GM13976 (cell line): ENCODE measurements around the gene NPFFR2.

Experiments used
- DNase-seq: peaks from one replicate; pipeline ENCODE4 v3.0.0; 2012; ENCODE audit warnings: low spot score
- in situ Hi-C: fragments of 300-500 bp; cut with MboI; formaldehyde crosslinking; loops from one replicate; pipeline ENCODE4 v1.12.0; 2022; ENCODE audit warnings: low sequenced_read_pairs, mixed read lengths, inconsistent platforms; ENCODE audit not compliant: unreplicated experiment
- TF ChIP-seq, protein P1 (sequence below): IDR thresholded peaks from 2 replicates; pipeline ENCODE4 v1.5.1; 2012; ENCODE audit warnings: borderline replicate concordance, mild to moderate bottlenecking; ENCODE audit not compliant: insufficient read depth; ENCODE audit errors: extremely low read depth, missing control alignments, control extremely low read depth

NPFFR2 gene

DNA sequence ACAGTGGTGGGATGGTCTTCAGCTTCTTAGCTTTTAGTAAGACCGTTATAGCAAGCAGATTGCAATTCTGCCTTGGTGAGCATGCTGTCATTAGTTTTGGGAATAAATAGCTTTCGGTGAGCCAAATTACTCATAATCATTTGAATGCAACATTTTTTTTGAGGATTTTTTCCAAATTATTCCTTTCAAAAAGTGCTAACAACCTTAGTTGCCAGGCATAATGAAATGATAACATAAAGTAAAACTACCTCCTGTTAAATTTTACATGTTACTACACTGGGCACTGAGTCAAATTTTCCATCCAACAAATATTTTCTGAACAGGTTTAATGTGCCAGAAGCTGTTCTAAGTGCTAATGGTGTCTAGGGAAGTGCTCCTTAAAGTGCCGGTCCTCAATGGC is 15.8 kb upstream of the NPFFR2 start:
- TF ChIP-seq, protein P1, sequence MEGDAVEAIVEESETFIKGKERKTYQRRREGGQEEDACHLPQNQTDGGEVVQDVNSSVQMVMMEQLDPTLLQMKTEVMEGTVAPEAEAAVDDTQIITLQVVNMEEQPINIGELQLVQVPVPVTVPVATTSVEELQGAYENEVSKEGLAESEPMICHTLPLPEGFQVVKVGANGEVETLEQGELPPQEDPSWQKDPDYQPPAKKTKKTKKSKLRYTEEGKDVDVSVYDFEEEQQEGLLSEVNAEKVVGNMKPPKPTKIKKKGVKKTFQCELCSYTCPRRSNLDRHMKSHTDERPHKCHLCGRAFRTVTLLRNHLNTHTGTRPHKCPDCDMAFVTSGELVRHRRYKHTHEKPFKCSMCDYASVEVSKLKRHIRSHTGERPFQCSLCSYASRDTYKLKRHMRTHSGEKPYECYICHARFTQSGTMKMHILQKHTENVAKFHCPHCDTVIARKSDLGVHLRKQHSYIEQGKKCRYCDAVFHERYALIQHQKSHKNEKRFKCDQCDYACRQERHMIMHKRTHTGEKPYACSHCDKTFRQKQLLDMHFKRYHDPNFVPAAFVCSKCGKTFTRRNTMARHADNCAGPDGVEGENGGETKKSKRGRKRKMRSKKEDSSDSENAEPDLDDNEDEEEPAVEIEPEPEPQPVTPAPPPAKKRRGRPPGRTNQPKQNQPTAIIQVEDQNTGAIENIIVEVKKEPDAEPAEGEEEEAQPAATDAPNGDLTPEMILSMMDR: no peak
- in situ Hi-C loops: no loop called here
- DNase-seq: no peak

DNA sequence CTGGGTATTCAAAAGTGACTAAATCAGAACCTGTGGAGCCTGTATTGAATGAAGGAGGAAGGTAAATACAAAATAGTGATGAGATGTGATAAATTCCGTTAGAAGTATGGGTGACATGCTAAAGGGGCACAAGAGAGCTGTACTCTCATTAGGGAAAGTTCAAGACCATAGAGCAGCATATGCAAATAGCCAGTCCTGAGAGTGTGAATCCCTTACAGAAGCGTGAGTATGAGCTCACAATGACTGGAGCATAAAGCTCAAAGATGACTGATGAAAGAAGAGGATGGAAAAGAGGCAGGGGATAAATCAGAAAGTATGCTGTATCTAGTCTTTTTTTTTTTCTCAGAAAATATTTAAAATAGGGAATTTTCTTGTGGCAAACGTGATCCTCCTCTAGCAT is 12.1 kb upstream of the NPFFR2 start:
- in situ Hi-C loops: no loop called here
- TF ChIP-seq, protein P1: no peak
- DNase-seq: no peak

GRCh38 chr4:72022553-72022952 is 9.2 kb upstream of the NPFFR2 start:
- no peak for DNase-seq
- in situ Hi-C loops: no loop called here
- TF ChIP-seq, protein P1: no peak

DNA sequence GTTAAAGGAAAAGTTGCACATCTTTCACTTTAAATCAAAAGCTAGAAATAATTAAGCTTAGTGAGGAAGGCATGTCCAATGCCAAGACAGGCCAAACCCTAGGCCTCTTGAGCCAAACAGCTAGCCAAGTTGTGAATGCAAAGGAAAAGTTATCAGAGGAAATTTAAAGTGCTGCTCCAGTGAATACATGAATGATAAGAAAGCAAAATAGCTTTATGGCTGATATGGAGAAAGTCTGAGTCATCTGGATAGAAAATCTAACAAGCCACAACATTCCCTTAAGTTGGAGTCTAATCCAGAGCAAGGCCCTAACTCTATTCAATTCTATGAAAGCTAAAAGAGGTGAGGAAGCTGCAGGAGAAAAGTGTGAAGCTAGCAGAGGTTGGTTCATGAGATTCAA is 23.8 kb downstream of the NPFFR2 start:
- DNase-seq: no peak
- TF ChIP-seq, protein P1: no peak
- in situ Hi-C loops: no loop called here

DNA sequence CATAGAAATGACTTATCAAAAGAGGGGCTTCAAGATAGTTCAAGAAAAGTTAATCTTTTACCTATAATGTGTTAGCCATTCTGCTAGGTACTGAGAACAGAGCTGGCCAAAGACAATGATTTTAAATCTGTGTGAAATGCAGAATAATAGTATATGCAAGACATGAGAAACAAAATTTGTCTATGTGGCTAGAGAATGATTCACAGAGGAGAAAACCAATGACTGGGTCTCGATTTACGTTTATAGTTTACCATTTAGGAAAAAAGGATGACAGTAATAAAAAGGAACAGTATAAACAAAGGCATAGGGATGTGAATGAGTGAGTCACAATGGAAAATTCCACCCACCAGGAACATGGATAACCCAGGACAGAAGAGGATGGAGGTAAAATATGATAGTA is 31.9 kb downstream of the NPFFR2 start:
- in situ Hi-C loops: no loop called here
- TF ChIP-seq, protein P1: no peak
- DNase-seq: no peak

DNA sequence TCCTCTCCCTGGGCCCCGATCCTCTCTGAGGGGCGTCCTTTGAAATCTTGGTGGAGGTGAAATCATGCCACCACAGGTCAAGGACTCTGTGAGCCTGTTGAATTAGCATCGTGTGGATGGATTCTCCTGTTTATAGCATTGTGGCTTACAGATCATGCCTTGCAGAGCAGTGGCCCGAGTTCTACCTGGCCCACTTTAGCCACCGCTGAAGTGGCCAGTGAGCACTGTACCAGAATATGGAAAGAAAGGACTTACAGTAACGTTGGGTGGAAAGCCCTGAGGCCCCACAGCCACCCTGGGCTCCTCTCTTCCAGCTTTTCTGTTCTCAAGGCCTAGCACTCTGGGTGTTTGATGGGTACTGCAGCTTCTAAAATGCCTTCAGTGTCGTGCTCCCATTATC is 35.3 kb downstream of the NPFFR2 start:
- in situ Hi-C loops: no loop called here
- DNase-seq: no peak
- TF ChIP-seq, protein P1: no peak

GRCh38 chr4:72073816-72074215 is 42.0 kb downstream of the NPFFR2 start:
- in situ Hi-C loops: no loop called here
- TF ChIP-seq, protein P1: no peak
- no peak for DNase-seq
